ENCODE results near the gene ZNF22. TPM values are rescaled to one million over a fixed set of nuclear protein-coding genes. Genes with fewer than 3 reads are reported as not detected.

ZNF22 gene
- total RNA-seq, 4 donors from 2014 or later: 4.7 to 19.0 (median 8.0) TPM

DNA sequence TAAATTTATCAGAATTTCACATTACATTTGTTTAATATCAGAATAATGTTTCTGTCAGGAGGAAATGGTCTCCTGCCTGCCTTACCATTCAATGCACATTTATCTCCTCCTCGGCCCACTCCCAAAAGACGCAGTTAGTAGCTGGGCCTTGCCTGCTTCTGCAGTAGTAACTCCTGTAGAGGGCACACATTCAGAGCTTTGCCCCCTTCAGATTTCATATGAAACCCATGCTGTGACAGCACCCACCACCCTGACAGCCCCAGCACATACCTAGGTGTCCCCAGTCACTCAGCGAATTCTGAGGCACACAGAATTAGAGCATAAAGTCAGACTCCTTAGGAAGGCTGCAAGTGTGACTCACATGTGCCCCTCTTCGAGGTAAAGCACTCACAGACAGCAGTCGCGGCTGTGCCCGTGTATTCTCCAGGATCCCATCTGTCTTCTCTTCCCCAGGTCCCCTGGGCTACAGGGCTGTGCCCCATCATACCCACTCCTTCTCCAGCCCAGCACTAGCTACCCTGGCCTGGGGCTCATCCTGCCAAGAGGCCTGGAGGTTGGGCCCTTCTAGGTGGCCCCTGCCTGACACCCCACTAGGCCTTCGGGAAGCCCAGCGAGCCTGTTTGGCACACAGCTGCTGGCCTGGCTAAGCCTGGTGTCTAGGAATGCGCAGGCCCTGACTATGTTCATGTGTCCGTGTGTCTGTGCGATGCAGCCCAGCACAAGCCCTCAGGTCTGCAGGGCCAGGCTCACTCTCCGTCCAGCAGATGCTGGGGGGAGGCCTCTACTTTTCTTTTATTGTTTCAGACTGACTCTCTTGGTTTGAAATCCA is 17.4 kb upstream of the ZNF22 start:
- no peaks in the 10 kb centered on the region for H3K9me3 ChIP-seq
- peaks cover 0 to 38% (median 4%) of the 10 kb centered on the region in 4 donors for H3K4me1 ChIP-seq
- H3K36me3 ChIP-seq: peaks cover 0 to 25% (median 0%) of the 10 kb centered on the region in 3 donors
- peak overlapping the region in 2 of 4 donors; percentile 5 to 84 for H3K27ac ChIP-seq
- TF ChIP-seq, protein P1, sequence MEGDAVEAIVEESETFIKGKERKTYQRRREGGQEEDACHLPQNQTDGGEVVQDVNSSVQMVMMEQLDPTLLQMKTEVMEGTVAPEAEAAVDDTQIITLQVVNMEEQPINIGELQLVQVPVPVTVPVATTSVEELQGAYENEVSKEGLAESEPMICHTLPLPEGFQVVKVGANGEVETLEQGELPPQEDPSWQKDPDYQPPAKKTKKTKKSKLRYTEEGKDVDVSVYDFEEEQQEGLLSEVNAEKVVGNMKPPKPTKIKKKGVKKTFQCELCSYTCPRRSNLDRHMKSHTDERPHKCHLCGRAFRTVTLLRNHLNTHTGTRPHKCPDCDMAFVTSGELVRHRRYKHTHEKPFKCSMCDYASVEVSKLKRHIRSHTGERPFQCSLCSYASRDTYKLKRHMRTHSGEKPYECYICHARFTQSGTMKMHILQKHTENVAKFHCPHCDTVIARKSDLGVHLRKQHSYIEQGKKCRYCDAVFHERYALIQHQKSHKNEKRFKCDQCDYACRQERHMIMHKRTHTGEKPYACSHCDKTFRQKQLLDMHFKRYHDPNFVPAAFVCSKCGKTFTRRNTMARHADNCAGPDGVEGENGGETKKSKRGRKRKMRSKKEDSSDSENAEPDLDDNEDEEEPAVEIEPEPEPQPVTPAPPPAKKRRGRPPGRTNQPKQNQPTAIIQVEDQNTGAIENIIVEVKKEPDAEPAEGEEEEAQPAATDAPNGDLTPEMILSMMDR (IDR thresholded peaks at IDR 0.05): no peak
- DNase-seq: peak in 1 of 3 donors; percentile 35
- no peak overlapping the region for H3K4me3 ChIP-seq
- no peaks in the 10 kb centered on the region for H3K27me3 ChIP-seq

DNA sequence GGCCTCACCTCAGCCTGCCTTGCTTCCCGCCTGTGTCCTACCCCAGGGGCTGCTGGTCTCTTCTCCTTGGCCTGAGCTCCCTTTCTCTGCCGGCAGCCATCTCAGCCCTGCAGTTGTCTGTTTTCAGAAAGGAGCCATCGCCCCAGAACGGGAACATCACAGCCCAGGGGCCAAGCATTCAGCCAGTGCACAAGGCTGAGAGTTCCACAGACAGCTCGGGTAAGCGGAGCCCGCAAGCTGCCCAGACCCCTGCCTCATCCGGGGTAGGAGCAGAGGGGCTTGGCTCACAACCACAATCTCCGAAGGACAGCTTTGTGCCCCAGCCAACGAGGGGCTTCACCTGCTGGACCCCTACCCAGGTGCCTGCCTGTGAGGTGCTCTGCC is 16.8 kb upstream of the ZNF22 start:
- H3K4me1 ChIP-seq: peaks cover 0 to 32% (median 1%) of the 10 kb centered on the region in 4 donors
- no peaks in the 10 kb centered on the region for H3K27me3 ChIP-seq
- H3K9me3 ChIP-seq: no peaks in the 10 kb centered on the region
- no peak for TF ChIP-seq POLR2A (IDR thresholded peaks at IDR 0.05)
- TF ChIP-seq, protein P1 (IDR thresholded peaks at IDR 0.05): no peak
- no peak overlapping the region for H3K4me3 ChIP-seq
- H3K27ac ChIP-seq: peak overlapping the region in 2 of 4 donors; percentile 5 to 31
- DNase-seq: peak in 1 of 3 donors; percentile 36
- H3K36me3 ChIP-seq: peaks cover 0 to 31% (median 0%) of the 10 kb centered on the region in 3 donors

DNA sequence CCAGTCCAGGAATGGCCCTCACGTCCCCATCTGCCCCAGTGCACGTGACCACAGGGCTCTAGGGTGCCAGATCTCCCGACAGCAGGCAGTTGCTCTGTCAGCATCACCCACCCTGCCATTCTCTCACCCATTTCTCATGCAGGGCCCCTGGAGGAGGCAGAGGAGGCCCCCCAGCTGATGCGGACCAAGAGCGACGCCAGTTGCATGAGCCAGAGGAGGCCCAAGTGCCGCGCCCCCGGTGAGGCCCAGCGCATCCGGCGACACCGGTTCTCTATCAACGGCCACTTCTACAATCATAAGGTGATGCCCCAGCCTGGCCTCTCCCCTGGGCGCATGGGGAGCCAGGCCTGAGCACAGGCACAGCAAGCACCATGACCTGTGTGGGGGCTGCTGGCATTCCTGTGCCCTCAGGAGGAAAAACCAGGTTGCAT is 16.0 kb upstream of the ZNF22 start:
- Histone ChIP-seq H3K9me3 (no peaks in the 10 kb centered on the region), H3K36me3 (peaks cover 0 to 31% (median 0%) of the 10 kb centered on the region in 3 donors), H3K27ac (peak overlapping the region in 2 of 4 donors; percentile 25 to 31), H3K27me3 (no peaks in the 10 kb centered on the region), H3K4me1 (peaks cover 0 to 24% (median 0%) of the 10 kb centered on the region in 4 donors), H3K4me3 (no peak overlapping the region)
- peak in 1 of 3 donors; percentile 18 for DNase-seq
- no peak for TF ChIP-seq POLR2A (IDR thresholded peaks at IDR 0.05)
- TF ChIP-seq, protein P1 (IDR thresholded peaks at IDR 0.05): no peak

DNA sequence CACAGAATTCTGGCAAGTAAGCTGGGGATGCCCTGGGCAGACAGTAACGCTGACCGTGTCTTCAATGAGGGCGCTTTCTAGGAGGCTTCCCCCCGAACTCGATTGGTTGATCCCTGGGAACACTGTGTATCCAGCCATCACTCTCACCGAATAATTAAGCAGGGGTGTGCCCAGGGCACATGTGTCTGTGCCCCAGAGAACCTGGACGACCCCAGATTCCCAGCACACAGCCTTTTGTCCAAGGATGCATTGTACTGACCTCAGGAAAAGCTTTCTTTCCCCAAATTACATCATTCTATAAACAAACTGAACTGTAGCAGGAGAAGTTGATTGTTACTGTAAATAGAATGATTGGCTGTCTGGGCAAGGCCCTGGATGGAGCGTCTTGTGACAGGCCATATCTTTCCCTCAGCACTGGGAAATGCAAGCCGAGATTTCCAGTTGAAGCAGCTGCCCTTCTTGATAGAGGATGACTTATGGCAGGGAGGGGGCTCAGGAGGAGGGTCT is 15.5 kb upstream of the ZNF22 start:
- DNase-seq: peak in 1 of 3 donors; percentile 19
- no peak overlapping the region for H3K4me3 ChIP-seq
- peak overlapping the region in 2 of 4 donors; percentile 25 to 31 for H3K27ac ChIP-seq
- peaks cover 0 to 22% (median 0%) of the 10 kb centered on the region in 4 donors for H3K4me1 ChIP-seq
- H3K27me3 ChIP-seq: no peaks in the 10 kb centered on the region
- TF ChIP-seq, protein P1 (IDR thresholded peaks at IDR 0.05): no peak
- TF ChIP-seq POLR2A (IDR thresholded peaks at IDR 0.05): no peak
- H3K36me3 ChIP-seq: peaks cover 0 to 31% (median 0%) of the 10 kb centered on the region in 3 donors
- no peaks in the 10 kb centered on the region for H3K9me3 ChIP-seq

DNA sequence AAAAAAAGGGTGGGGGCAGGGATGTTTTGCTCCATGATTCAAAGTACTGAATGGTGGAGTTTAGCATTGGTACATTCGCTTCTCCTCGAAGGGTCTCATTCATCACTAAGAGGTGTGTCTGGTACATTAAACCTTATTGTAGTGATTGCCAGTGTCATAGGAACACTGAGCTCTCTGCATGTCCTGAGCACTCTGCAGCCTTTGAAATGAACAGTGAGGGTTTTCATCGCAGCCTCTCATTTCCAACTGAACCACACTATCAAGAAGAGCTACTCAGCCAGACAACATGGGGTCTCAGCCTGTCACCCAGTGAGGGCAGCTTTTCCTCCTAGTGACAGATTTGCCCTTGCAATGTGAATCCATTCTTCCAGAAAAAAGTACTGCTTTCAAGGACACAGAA is 14.5 kb upstream of the ZNF22 start:
- H3K4me1 ChIP-seq: peaks cover 0 to 13% (median 0%) of the 10 kb centered on the region in 4 donors

More for the DNA sequence above, 14.5 kb upstream of the ZNF22 start:
- Histone ChIP-seq H3K9me3 (no peaks in the 10 kb centered on the region), H3K4me3 (no peak overlapping the region), H3K27me3 (no peaks in the 10 kb centered on the region), H3K27ac (peak overlapping the region in 1 of 4 donors; percentile 26), H3K36me3 (peaks cover 0 to 35% (median 0%) of the 10 kb centered on the region in 3 donors)
- peak in 1 of 3 donors; percentile 4 for DNase-seq
- TF ChIP-seq POLR2A (IDR thresholded peaks at IDR 0.05): no peak
- TF ChIP-seq, protein P1 (IDR thresholded peaks at IDR 0.05): no peak
